CD14-positive monocyte (primary cell): ENCODE data around the gene ARHGEF1. TPM values are rescaled to one million over a fixed set of nuclear protein-coding genes. Genes with fewer than 3 reads are reported as not detected.

Source experiments
- DNase-seq, 3 donors: peaks; one replicate each; pipeline ENCODE4 v3.0.0-alpha.2; 2011 to 2022
- H2AFZ ChIP-seq: 2 replicates; pipeline ENCODE4 v1.6.0; 2012; ENCODE audit warnings: mild to moderate bottlenecking, low read depth, low read length, inconsistent platforms; ENCODE audit not compliant: insufficient read depth, poor library complexity, severe bottlenecking
- H3K27ac ChIP-seq, 2 donors: 1 replicate in 1 of 2; 2 replicates in 1 of 2; pipeline ENCODE4 v1.5.1; 2012 to 2013; ENCODE audit warnings: low read length in 2 of 2, control low read depth in 1 of 2, inconsistent platforms in 1 of 2, low read depth in 1 of 2, mild to moderate bottlenecking in 1 of 2
- H3K27me3 ChIP-seq, 2 donors: one replicate each; pipeline versions ENCODE4 v1.6.0 to v1.6.1; 2011 to 2013; ENCODE audit warnings: low read length in 2 of 2; ENCODE audit not compliant: control insufficient read depth in 2 of 2, insufficient read depth in 2 of 2
- H3K36me3 ChIP-seq, 2 donors: replicated peaks in 1 of 2; 1 replicate in 1 of 2; 2 replicates in 1 of 2; pipeline versions ENCODE4 v1.5.1 to v1.6.1; 2012 to 2013; ENCODE audit warnings: low read length in 2 of 2, control low read depth in 1 of 2, inconsistent platforms in 1 of 2, mild to moderate bottlenecking in 1 of 2; ENCODE audit not compliant: insufficient read depth in 2 of 2, control insufficient read depth in 1 of 2
- H3K4me1 ChIP-seq, 2 donors: 1 replicate in 1 of 2; 2 replicates in 1 of 2; pipeline versions ENCODE4 v1.5.1 to v1.6.1; 2012 to 2013; ENCODE audit warnings: low read length in 2 of 2, control low read depth in 1 of 2, inconsistent platforms in 1 of 2, mild to moderate bottlenecking in 1 of 2, moderate library complexity in 1 of 2; ENCODE audit not compliant: insufficient read depth in 2 of 2, control insufficient read depth in 1 of 2
- H3K4me2 ChIP-seq: replicated peaks from 2 replicates; pipeline ENCODE3; 2012; ENCODE audit warnings: low read length, moderate library complexity, mild to moderate bottlenecking; ENCODE audit not compliant: poor library complexity, severe bottlenecking; ENCODE audit errors: extremely low read depth
- H3K4me3 ChIP-seq, 3 experiments: fragments of 200-600 bp in 1 of 3; sonication (generic) in 1 of 3; replicated peaks in 1 of 3; 1 replicate in 2 of 3; 2 replicates in 1 of 3; pipeline ENCODE4 v1.5.1; 2011 to 2013; ENCODE audit warnings: low read length in 3 of 3, mild to moderate bottlenecking in 3 of 3, control low read depth in 2 of 3, low read depth in 2 of 3, inconsistent platforms in 1 of 3, moderate library complexity in 1 of 3
- H3K79me2 ChIP-seq: 2 replicates; pipeline ENCODE4 v1.6.0; 2012; ENCODE audit warnings: mild to moderate bottlenecking, control low read depth, inconsistent platforms, low read length, moderate library complexity; ENCODE audit not compliant: insufficient read depth
- H3K9ac ChIP-seq: 2 replicates; pipeline ENCODE4 v1.6.0; 2017; ENCODE audit warnings: low read length, mild to moderate bottlenecking; ENCODE audit not compliant: insufficient read depth, poor library complexity, severe bottlenecking
- H3K9me3 ChIP-seq, 2 donors: replicated peaks in 1 of 2; 1 replicate in 1 of 2; 2 replicates in 1 of 2; pipeline versions ENCODE4 v1.5.1 to v1.6.1; 2012 to 2013; ENCODE audit warnings: low read length in 2 of 2, control low read depth in 1 of 2; ENCODE audit not compliant: control insufficient read depth in 1 of 2, insufficient read depth in 1 of 2
- H4K20me1 ChIP-seq: 2 replicates; pipeline ENCODE4 v1.6.0; 2012; ENCODE audit warnings: mild to moderate bottlenecking, low read length, control low read depth, moderate library complexity; ENCODE audit not compliant: insufficient read depth
- H3K27ac Mint-ChIP-seq, 7 donors: one replicate each; pipeline ENCODE4 v1.8.0; 2020; ENCODE audit warnings: mild to moderate bottlenecking in 7 of 7, mixed read lengths in 7 of 7, moderate library complexity in 6 of 7, inconsistent platforms in 2 of 7
- H3K27me3 Mint-ChIP-seq, 3 donors: one replicate each; pipeline ENCODE4 v1.8.0; 2021 to 2022; ENCODE audit warnings: low read depth in 3 of 3, mild to moderate bottlenecking in 3 of 3, mixed read lengths in 3 of 3, moderate library complexity in 3 of 3, inconsistent platforms in 1 of 3
- H3K36me3 Mint-ChIP-seq, 2 donors: one replicate each; pipeline ENCODE4 v1.8.0; 2020; ENCODE audit warnings: mixed read lengths in 2 of 2, inconsistent platforms in 1 of 2, mild to moderate bottlenecking in 1 of 2
- H3K4me1 Mint-ChIP-seq: one replicate; pipeline ENCODE4 v1.8.0; 2020; ENCODE audit warnings: mild to moderate bottlenecking, mixed read lengths
- H3K4me3 Mint-ChIP-seq, 2 donors: one replicate each; pipeline ENCODE4 v1.8.0; 2020; ENCODE audit warnings: mild to moderate bottlenecking in 2 of 2, mixed read lengths in 2 of 2, moderate library complexity in 1 of 2
- H3K9me3 Mint-ChIP-seq, 7 donors: one replicate each; pipeline ENCODE4 v1.8.0; 2020 to 2022; ENCODE audit warnings: mixed read lengths in 7 of 7, mild to moderate bottlenecking in 6 of 7, moderate library complexity in 6 of 7, inconsistent platforms in 2 of 7
- CTCF ChIP-seq: fragments of 200-600 bp; IDR thresholded peaks from one replicate; pipeline ENCODE4 v1.8.0; 2022; ENCODE audit warnings: antibody characterized with exemption, mild to moderate bottlenecking
- WGBS: methylation state at CpG from one replicate; pipeline ENCODE4 v1.1.5; 2013; ENCODE audit warnings: missing lambda C conversion rate; ENCODE audit not compliant: insufficient coverage; 5-methylcytosine and 5-hydroxymethylcytosine counted together
- intact Hi-C, 2 donors: fragments of 100-400 bp; cut with micrococcal nuclease; formaldehyde crosslinking; loops; one replicate each; pipeline versions ENCODE4 v1.15.0 to v1.15.1; 2023
- polyA plus RNA-seq, 3 donors: library from polyadenylated mRNA; depleted of rRNA in 1 of 3; unstranded in 2 of 3; stranded (reverse) in 1 of 3; fragments of 300-500 nt in 2 of 3; fragments of >200 nt in 1 of 3; fragmentation: Illumina TruSeq in 2 of 3; gene quantifications; 1 replicate in 2 of 3; 2 replicates in 1 of 3; pipeline ENCODE4 v1.2.3, GENCODE V29; 2012 to 2021

The ARHGEF1 gene
- polyA plus RNA-seq, 3 donors: 82.8 to 622 (median 95.5) TPM

- intact Hi-C loops: loop anchor here in 1 of 2 donors (5.0 kb wide), 1 partner anchor 50 kb away; the partner anchor contains the start of gene ARHGEF1
- no peaks in the 10 kb centered on the region for H4K20me1 ChIP-seq
- no peak overlapping the region for H3K4me2 ChIP-seq
- H2AFZ ChIP-seq: no peak overlapping the region
- peaks cover 27 to 65% of the 10 kb centered on the region in 2 donors for H3K27me3 ChIP-seq
- H3K9me3 Mint-ChIP-seq: peaks cover 0 to 16% (median 2%) of the 10 kb centered on the region in 7 donors
- H3K27ac ChIP-seq: no peak overlapping the region
- no peak for TF ChIP-seq CTCF
- peaks cover 4 to 15% of the 10 kb centered on the region in 2 donors for H3K4me1 ChIP-seq
- peaks cover 0 to 24% of the 10 kb centered on the region in 2 donors for H3K9me3 ChIP-seq
- H3K27ac Mint-ChIP-seq: no peak overlapping the region
- DNase-seq: no peak
- H3K9ac ChIP-seq: no peak overlapping the region
- no peaks in the 10 kb centered on the region for H3K36me3 ChIP-seq
- peaks cover 0 to 8% of the 10 kb centered on the region in 2 donors for H3K36me3 Mint-ChIP-seq
- no peaks in the 10 kb centered on the region for H3K79me2 ChIP-seq
- H3K4me3 Mint-ChIP-seq: no peak overlapping the region
- peaks cover 22% of the 10 kb centered on the region for H3K4me1 Mint-ChIP-seq
- H3K27me3 Mint-ChIP-seq: peaks cover 12 to 71% (median 60%) of the 10 kb centered on the region in 3 donors
- no peak overlapping the region for H3K4me3 ChIP-seq
- 69% methylated on average over 4 of the region's 11 CpGs for WGBS
Observed at GRCh38 chr19:41932259-41932719, 49.3 kb downstream of the ARHGEF1 start.

- H3K4me1 ChIP-seq: peaks cover 4 to 15% of the 10 kb centered on the region in 2 donors
- H3K27ac Mint-ChIP-seq: no peak overlapping the region
Observed at GRCh38 chr19:41932720-41933332, 49.8 kb downstream of the ARHGEF1 start.

More at GRCh38 chr19:41932720-41933332, 49.8 kb downstream of the ARHGEF1 start:
- TF ChIP-seq CTCF: no peak
- no peak for DNase-seq
- H3K79me2 ChIP-seq: no peaks in the 10 kb centered on the region
- no peak overlapping the region for H2AFZ ChIP-seq
- H3K4me3 ChIP-seq: no peak overlapping the region
- H3K9ac ChIP-seq: no peak overlapping the region
- Mint-ChIP-seq H3K4me1 (peaks cover 22% of the 10 kb centered on the region), H3K9me3 (peaks cover 0 to 16% (median 2%) of the 10 kb centered on the region in 7 donors), H3K4me3 (peak overlapping the region in 1 of 2 donors; percentile 62), H3K36me3 (peaks cover 0 to 8% of the 10 kb centered on the region in 2 donors), H3K27me3 (peaks cover 17 to 75% (median 63%) of the 10 kb centered on the region in 3 donors)
- peaks cover 0 to 24% of the 10 kb centered on the region in 2 donors for H3K9me3 ChIP-seq
- intact Hi-C loops: loop anchor here in 1 of 2 donors (5.0 kb wide), 1 partner anchor 51 kb away; the partner anchor contains the start of gene ARHGEF1
- peaks cover 23 to 64% of the 10 kb centered on the region in 2 donors for H3K27me3 ChIP-seq
- no peak overlapping the region for H3K27ac ChIP-seq
- no peak overlapping the region for H3K4me2 ChIP-seq
- no peaks in the 10 kb centered on the region for H4K20me1 ChIP-seq
- WGBS: 91% methylated on average over 27 of the region's 29 CpGs
- H3K36me3 ChIP-seq: no peaks in the 10 kb centered on the region
